Peyer's patch (tissue), 4 donors: ENCODE data around the gene TSPAN4.

ENCODE experiments used
- CTCF ChIP-seq, 6 experiments: fragments of 450-650 bp in 4 of 6; fragments of 200-600 bp in 2 of 6; sonication (generic) in 1 of 6; IDR thresholded peaks; one replicate each; pipeline ENCODE4 v1.5.1; 2017 to 2019; ENCODE audit warnings: antibody characterized with exemption in 6 of 6, mild to moderate bottlenecking in 3 of 6, moderate library complexity in 1 of 6
- POLR2A ChIP-seq, 2 donors: fragments of 450-650 bp; IDR thresholded peaks; one replicate each; pipeline ENCODE4 v1.5.1; 2017; ENCODE audit warnings: antibody characterized with exemption in 2 of 2, mild to moderate bottlenecking in 2 of 2, moderate library complexity in 2 of 2

GRCh38 chr11:827146-827896 lies 15.3 kb upstream of the TSPAN4 start:
- TF ChIP-seq CTCF (IDR thresholded peaks at IDR 0.05) (peak in 1 of 6 experiments; percentile 3), POLR2A (IDR thresholded peaks at IDR 0.05) (no peak)
